Activated CD8-positive, alpha-beta T cell treated with anti-CD3 and anti-CD28 coated beads, Interleukin-2, amount 10 ng/mL, durations not matched to agents 7 days and 5 days (primary cell): ENCODE results near the gene PSMD5. TPM values are rescaled to one million over a fixed set of nuclear protein-coding genes. Genes with fewer than 3 reads are reported as not detected.

Experiments used
- ATAC-seq: fragments of 150-1000 bp; cut with Tn5 transposase; one replicate; pipeline ENCODE4 v1.10.0; 2021; ENCODE audit warnings: moderate library complexity
- CTCF ChIA-PET: fragments of 350-600 bp; sonication (Branson Sonifier 250); formaldehyde crosslinking; loops from one replicate; lab custom pipeline; 2021; ENCODE audit warnings: antibody characterized with exemption; lab: Charles Lee
- POLR2A ChIA-PET: fragments of 350-600 bp; sonication (Branson Sonifier 250); formaldehyde crosslinking; loops from one replicate; lab custom pipeline; 2021; ENCODE audit warnings: antibody characterized with exemption; lab: Charles Lee
- DNase-seq: peaks from one replicate; pipeline ENCODE4 v3.0.0-alpha.2; 2020
- H3K27ac Mint-ChIP-seq: one replicate; pipeline ENCODE4 v1.8.0; 2021; ENCODE audit warnings: mild to moderate bottlenecking, mixed read lengths
- H3K27me3 Mint-ChIP-seq: one replicate; pipeline ENCODE4 v1.8.0; 2021; ENCODE audit warnings: low read depth, mixed read lengths
- H3K36me3 Mint-ChIP-seq: one replicate; pipeline ENCODE4 v1.8.0; 2021; ENCODE audit warnings: low read depth, mixed read lengths
- H3K4me1 Mint-ChIP-seq: one replicate; pipeline ENCODE4 v1.8.0; 2021; ENCODE audit warnings: low read depth, mixed read lengths
- H3K4me3 Mint-ChIP-seq: one replicate; pipeline ENCODE4 v1.8.0; 2021; ENCODE audit warnings: mild to moderate bottlenecking, mixed read lengths
- H3K9me3 Mint-ChIP-seq: one replicate; pipeline ENCODE4 v1.8.0; 2022; ENCODE audit warnings: mixed read lengths; ENCODE audit not compliant: insufficient read depth
- total RNA-seq, 2 experiments: library from RNA; stranded (reverse); gene quantifications; one replicate each; pipeline ENCODE4 v1.2.3, GENCODE V29; 2021

Gene PSMD5
- total RNA-seq, 2 experiments from 2014 or later, result 47.9 to 50.7 TPM

GRCh38 chr9:120855827-120856670, 13.3 kb upstream of the PSMD5 start:
- ChIA-PET CTCF (interaction anchor here (1.9 to 2.0 kb wide), 2 partner anchors 13 to 100 kb away, joined by 5 read pairs; no protein-coding TSS in a partner anchor), POLR2A (interaction anchor here (0.6 to 3.5 kb wide), 7 partner anchors 9 to 101 kb away, joined by 3 to 19 read pairs (median 3); partner anchors contain the start of gene PSMD5)
- ATAC-seq, result no peak
- peak overlapping the region; percentile 36 for H3K27ac Mint-ChIP-seq
- H3K4me3 Mint-ChIP-seq, result no peak overlapping the region
- H3K36me3 Mint-ChIP-seq, result peaks cover 81% of the 10 kb centered on the region
- no peaks in the 10 kb centered on the region for H3K4me1 Mint-ChIP-seq
- no peaks in the 10 kb centered on the region for H3K27me3 Mint-ChIP-seq
- no peak for DNase-seq
- H3K9me3 Mint-ChIP-seq, result no peaks in the 10 kb centered on the region

GRCh38 chr9:120854596-120855327, 12.0 kb upstream of the PSMD5 start:
- Mint-ChIP-seq H3K4me3 (no peak overlapping the region), H3K4me1 (peaks cover 4% of the 10 kb centered on the region), H3K9me3 (no peaks in the 10 kb centered on the region), H3K27ac (peak overlapping the region; percentile 54), H3K36me3 (peaks cover 79% of the 10 kb centered on the region), H3K27me3 (no peaks in the 10 kb centered on the region)
- ATAC-seq (no peak), DNase-seq (no peak)
- ChIA-PET POLR2A (interaction anchor here (0.6 to 3.5 kb wide), 4 partner anchors 8 to 21 kb away, joined by 3 to 19 read pairs (median 8); partner anchors contain the start of gene PSMD5), CTCF (no interaction called here)

- DNase-seq, result no peak
- no peaks in the 10 kb centered on the region for H3K9me3 Mint-ChIP-seq
- no peak overlapping the region for H3K4me3 Mint-ChIP-seq
- POLR2A ChIA-PET, result interaction anchor here (0.9 to 3.0 kb wide), 2 partner anchors 10 to 72 kb away, joined by 3 to 13 read pairs; partner anchors contain the start of gene PSMD5
- H3K4me1 Mint-ChIP-seq, result peaks cover 11% of the 10 kb centered on the region
- no peaks in the 10 kb centered on the region for H3K27me3 Mint-ChIP-seq
- CTCF ChIA-PET, result interaction anchor here (1.1 to 1.3 kb wide), 2 partner anchors 12 to 97 kb away, joined by 3 to 6 read pairs; no protein-coding TSS in a partner anchor
- H3K27ac Mint-ChIP-seq, result no peak overlapping the region
- no peak for ATAC-seq
- H3K36me3 Mint-ChIP-seq, result peaks cover 75% of the 10 kb centered on the region
Measured at GRCh38 chr9:120853198-120853597, 10.5 kb upstream of the PSMD5 start.

DNA sequence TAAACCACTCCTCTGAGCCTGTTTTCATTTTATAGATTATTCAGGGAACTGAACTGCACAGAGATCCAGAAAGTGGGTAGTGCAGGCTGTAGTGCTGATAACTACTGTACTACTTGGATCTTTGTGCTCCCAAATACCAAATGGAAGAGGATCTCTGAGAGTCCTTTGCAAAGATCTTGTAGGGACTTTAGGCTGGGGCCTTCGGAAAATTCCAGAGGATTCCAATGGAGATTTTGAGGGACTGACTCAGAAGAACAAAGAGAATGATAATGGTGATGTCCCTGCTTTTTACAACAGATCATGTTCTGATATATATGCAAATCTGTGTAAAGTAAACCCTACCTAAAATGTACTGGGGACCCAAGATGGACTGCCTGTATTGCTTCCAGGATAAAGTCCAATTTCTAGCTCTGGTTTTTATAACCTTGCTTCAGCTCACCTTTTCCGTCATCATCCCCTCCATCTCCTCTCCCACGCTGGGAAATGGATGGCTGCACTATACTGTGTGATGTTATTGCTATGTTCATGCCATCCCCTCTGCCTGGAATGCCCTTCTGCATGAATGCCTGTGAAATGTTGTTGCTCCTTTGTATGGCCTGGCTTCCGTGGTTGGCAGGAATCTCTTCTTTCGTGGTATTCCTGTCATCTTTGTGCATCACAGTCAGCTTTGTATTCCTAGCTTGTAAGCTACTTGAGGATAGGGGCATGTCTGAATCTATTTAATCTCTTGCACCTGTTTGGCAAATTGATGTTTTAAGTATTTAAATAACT, 9.7 kb upstream of the PSMD5 start:
- ATAC-seq, result no peak
- H3K27ac Mint-ChIP-seq, result peak overlapping the region; percentile 17

DNA sequence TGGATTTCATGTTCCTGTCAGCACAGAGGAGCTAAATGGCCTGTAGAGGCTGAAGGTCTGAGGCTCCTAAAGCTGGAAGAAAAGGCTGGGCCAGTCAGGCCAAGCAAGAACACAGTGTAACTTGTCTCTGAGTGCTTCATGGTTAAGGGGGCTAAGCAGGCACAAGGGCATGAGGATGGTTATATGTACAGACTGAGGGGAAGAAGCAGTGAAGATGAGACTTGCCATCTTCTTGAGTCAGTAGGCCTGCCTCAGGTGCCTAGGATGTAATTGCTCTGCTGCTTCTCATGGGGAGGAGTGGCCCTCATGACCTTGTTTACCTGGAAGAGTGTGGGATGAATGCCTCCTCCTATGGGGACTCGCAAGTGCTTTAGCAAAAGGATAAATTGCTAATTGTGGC, 8.7 kb upstream of the PSMD5 start:
- H3K36me3 Mint-ChIP-seq, result peaks cover 76% of the 10 kb centered on the region
- no peak for ATAC-seq
- H3K27me3 Mint-ChIP-seq, result no peaks in the 10 kb centered on the region
- DNase-seq, result no peak
- no peak overlapping the region for H3K4me3 Mint-ChIP-seq
- peaks cover 27% of the 10 kb centered on the region for H3K4me1 Mint-ChIP-seq
- POLR2A ChIA-PET, result interaction anchor here (1.5 to 3.0 kb wide), 2 partner anchors 8 to 40 kb away, joined by 4 to 13 read pairs; partner anchors contain the start of gene PSMD5
- H3K9me3 Mint-ChIP-seq, result no peaks in the 10 kb centered on the region
- CTCF ChIA-PET, result interaction anchor here (2.4 kb wide), 1 partner anchor 96 kb away, joined by 8 read pairs; no protein-coding TSS in a partner anchor
- peak overlapping the region; percentile 12 for H3K27ac Mint-ChIP-seq

More for the DNA sequence above, 9.7 kb upstream of the PSMD5 start:
- Mint-ChIP-seq H3K4me1 (peaks cover 17% of the 10 kb centered on the region), H3K36me3 (peaks cover 75% of the 10 kb centered on the region), H3K4me3 (no peak overlapping the region), H3K27me3 (no peaks in the 10 kb centered on the region), H3K9me3 (no peaks in the 10 kb centered on the region)
- no peak for DNase-seq
- ChIA-PET CTCF (interaction anchor here (1.1 to 1.3 kb wide), 2 partner anchors 13 to 96 kb away, joined by 3 to 6 read pairs; no protein-coding TSS in a partner anchor), POLR2A (interaction anchor here (0.9 to 3.0 kb wide), 4 partner anchors 9 to 73 kb away, joined by 3 to 13 read pairs (median 4); partner anchors contain the start of gene PSMD5)

DNA sequence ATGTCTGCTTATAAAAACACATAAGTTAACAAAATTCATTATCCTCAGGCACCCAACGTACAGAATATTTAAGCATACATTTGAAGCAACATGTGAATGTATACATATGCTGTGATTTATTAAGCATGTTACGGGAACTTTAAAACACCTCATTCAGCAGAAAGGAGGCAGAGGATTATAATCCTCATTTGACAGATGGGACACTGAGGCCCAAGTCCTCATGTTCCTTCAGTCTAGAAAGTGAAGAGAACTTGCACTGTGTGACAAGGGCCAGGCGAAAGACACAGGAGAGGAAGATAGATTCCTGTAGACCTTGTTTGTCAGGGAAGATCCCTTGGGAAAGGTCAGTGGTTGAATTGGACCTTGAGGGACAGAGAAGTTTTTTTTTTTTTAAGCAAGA, 7.6 kb upstream of the PSMD5 start:
- Mint-ChIP-seq H3K4me3 (no peak overlapping the region), H3K4me1 (peaks cover 38% of the 10 kb centered on the region), H3K27ac (peak overlapping the region; percentile 42), H3K36me3 (peaks cover 83% of the 10 kb centered on the region), H3K27me3 (no peaks in the 10 kb centered on the region), H3K9me3 (no peaks in the 10 kb centered on the region)
- no peak for DNase-seq
- CTCF ChIA-PET, result interaction anchor here (2.4 kb wide), 1 partner anchor 95 kb away, joined by 8 read pairs; no protein-coding TSS in a partner anchor
- POLR2A ChIA-PET, result interaction anchor here (0.6 kb wide), 1 partner anchor 81 kb away, joined by 3 read pairs; no protein-coding TSS in a partner anchor
- ATAC-seq, result no peak

DNA sequence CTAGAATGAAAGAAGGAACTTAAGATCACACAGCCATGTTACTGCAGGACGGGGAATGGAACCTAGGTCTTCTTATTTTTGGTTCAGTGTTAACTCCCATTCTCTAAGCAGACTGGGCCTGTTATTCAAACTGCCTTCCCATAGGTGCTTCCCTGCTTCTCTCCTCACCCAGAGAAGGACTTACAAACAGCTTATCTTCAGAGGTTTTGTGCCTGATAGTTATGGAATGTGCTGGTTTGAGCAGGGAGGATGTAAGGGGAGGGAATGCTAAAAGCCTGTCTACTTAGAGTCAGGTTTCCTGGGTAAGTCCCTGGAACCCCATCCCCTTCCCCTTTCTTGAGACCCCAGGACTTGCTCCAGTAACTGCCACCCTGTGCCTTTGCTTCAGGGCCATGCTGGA, 4.2 kb upstream of the PSMD5 start:
- DNase-seq (no peak), ATAC-seq (no peak)
- no peak overlapping the region for H3K4me3 Mint-ChIP-seq
- H3K4me1 Mint-ChIP-seq, result peaks cover 63% of the 10 kb centered on the region
- H3K27me3 Mint-ChIP-seq, result no peaks in the 10 kb centered on the region
- H3K36me3 Mint-ChIP-seq, result peaks cover 74% of the 10 kb centered on the region
- ChIA-PET POLR2A (interaction anchor here (0.6 to 3.1 kb wide), 8 partner anchors 9 to 193 kb away, joined by 3 to 23 read pairs (median 5); partner anchors contain the start of gene FBXW2), CTCF (interaction anchor here (0.6 to 1.7 kb wide), 12 partner anchors 13 to 213 kb away, joined by 3 to 6 read pairs (median 3); partner anchors contain the start of gene PHF19)
- no peaks in the 10 kb centered on the region for H3K9me3 Mint-ChIP-seq
- H3K27ac Mint-ChIP-seq, result peak overlapping the region; percentile 84

- Mint-ChIP-seq H3K36me3 (peaks cover 74% of the 10 kb centered on the region), H3K9me3 (no peaks in the 10 kb centered on the region), H3K4me3 (peak overlapping the region; percentile 29), H3K27ac (peak overlapping the region; percentile 84), H3K4me1 (peaks cover 68% of the 10 kb centered on the region), H3K27me3 (no peaks in the 10 kb centered on the region)
- ChIA-PET CTCF (interaction anchor here (0.6 to 1.7 kb wide), 12 partner anchors 13 to 214 kb away, joined by 3 to 6 read pairs (median 3); partner anchors contain the start of gene PHF19), POLR2A (interaction anchor here (1.0 to 3.1 kb wide), 7 partner anchors 9 to 90 kb away, joined by 3 to 23 read pairs (median 6); partner anchors contain the start of gene FBXW2)
- peak; percentile 5 for ATAC-seq
- DNase-seq, result no peak
Measured at GRCh38 chr9:120846251-120846889, 3.6 kb upstream of the PSMD5 start.

DNA sequence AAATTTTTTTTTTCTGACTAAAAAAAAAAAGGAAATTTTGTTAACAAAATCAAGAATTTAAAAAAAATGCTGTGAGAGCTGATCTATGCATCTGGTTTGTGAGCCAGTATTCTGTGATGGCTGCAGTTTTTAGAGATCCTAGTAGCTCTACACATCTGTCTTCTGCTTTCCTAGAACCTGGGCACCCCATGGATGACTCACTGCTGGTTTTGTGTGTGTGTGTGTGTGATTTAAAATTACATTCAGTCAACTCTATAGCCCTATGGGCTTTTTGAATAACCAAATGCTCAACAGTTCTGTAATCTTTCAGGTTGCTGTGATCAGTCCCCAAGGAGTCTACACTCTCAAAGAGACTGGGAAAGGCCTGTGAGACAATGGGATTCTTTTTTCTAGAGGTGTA, 2.5 kb upstream of the PSMD5 start:
- Mint-ChIP-seq H3K9me3 (no peaks in the 10 kb centered on the region), H3K4me1 (peaks cover 72% of the 10 kb centered on the region), H3K4me3 (peak overlapping the region; percentile 98), H3K27me3 (no peaks in the 10 kb centered on the region), H3K27ac (peak overlapping the region; percentile 98), H3K36me3 (peaks cover 64% of the 10 kb centered on the region)
- POLR2A ChIA-PET, result interaction anchor here (0.9 to 3.1 kb wide), 9 partner anchors 12 to 92 kb away, joined by 3 to 23 read pairs (median 4); partner anchors contain the start of genes FBXW2, PHF19 and TRAF1
- no peak for ATAC-seq
- CTCF ChIA-PET, result interaction anchor here (0.6 to 1.9 kb wide), 6 partner anchors 22 to 227 kb away, joined by 3 to 7 read pairs (median 4); partner anchors contain the start of gene PHF19
- DNase-seq, result peak; percentile 45
